COR-L47 (cell line): Measurements from ENCODE around the gene KIR2DL1.
"Not testable (repeated sequence)": the region's sequence is repeated elsewhere in the genome, so short reads cannot be mapped to it uniquely, and the experiment has no call there.

Experiments
- DNase-seq: peaks from one replicate; lab custom pipeline; 2025; lab: John Stamatoyannopoulos, UW

The KIR2DL1 gene

DNA sequence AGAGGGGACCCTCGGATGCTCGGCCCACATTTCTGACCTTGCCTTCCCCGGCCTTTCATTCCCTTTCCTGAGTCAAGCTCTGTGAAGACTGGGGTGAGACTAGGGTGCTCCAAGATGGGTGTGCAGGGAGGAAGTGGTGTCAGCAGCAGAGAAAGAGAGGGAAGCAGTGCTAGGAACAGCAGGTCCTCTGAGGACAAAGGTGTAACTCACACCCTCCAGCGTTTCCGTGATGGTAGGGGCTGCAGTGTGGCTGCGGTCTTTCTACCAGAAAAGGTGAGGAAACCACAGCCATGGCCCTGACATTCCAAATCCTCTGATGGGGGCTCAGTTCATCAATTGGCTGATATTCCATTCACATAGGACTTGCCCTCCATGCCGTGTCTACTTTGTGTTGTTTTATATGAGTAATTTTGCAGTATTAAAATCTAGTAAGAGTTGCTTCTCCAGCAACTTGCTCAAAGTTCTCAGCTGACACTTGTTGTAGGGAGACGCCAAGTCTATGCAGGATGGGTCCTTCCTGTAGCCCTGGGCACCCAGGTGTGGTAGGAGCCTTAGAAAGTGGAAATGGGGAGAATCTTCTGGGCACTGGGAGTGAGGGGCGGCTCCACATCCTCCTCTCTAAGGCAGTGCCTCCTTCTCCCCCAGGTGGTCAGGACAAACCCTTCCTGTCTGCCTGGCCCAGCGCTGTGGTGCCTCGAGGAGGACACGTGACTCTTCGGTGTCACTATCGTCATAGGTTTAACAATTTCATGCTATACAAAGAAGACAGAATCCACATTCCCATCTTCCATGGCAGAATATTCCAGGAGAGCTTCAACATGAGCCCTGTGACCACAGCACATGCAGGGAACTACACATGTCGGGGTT lies 48.3 kb downstream of the KIR2DL1 start:
- DNase-seq: no peak

- not testable (repeated sequence) for DNase-seq
Observed at GRCh38 chr19:54824416-54824815, 54.8 kb downstream of the KIR2DL1 start.

GRCh38 chr19:54825326-54825725 lies 55.7 kb downstream of the KIR2DL1 start:
- not testable (repeated sequence) for DNase-seq

DNA sequence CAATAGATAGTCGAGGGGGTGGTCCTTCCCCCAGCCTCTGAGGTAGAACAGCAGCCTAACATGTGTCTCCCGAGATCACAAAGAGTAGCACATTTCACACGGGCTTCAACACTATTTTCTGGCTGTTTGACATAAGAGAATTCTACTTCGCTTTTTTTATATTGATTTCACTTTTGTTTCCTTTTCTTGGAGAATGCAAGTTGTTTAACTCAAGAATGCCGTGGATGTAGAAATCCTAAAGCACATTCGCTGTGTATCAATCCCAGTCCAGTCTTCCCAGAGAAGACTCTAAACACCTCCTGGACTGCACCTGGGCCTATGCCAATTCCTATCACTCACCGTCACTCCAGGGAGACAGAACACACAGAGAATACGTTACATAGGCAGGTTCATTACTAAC lies 58.5 kb downstream of the KIR2DL1 start:
- DNase-seq: not testable (repeated sequence)

- DNase-seq: not testable (repeated sequence)
Observed at GRCh38 chr19:54832496-54832895, 62.9 kb downstream of the KIR2DL1 start, which contains the start of gene KIR2DS4. Gene KIR2DS4 (plus strand): TSS chr19:54832676.
